ENCODE results near the gene CYLD.

The CYLD gene

DNA sequence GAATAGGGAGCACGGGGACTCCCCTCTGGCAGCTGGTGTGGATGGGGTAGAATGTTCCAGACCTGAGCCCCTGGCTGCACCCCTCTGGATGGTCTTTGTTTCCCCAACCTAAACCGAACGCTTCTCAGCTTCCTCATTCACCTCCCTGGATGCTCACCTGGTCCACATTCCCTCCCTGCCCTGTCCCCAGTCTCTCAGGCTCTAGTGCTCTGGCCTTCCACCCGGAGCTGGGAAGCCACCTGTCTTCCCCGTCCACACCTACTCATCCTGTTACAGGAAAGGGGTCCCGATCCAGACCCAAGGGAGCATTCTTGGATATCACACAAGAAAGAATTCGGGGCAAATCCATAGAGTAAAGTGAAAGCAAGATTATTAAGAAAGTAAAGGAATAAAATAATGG is 73.5 kb downstream of the CYLD start (continued):
- no peak for TF ChIP-seq ZFP41 (tag by site-specific recombination; IDR thresholded peaks at IDR 0.05; ENCODE audit: borderline replicate concordance)
- no peak for TF ChIP-seq ZNF707 (tag by site-specific recombination; IDR thresholded peaks at IDR 0.05)
- TF ChIP-seq, protein P1, sequence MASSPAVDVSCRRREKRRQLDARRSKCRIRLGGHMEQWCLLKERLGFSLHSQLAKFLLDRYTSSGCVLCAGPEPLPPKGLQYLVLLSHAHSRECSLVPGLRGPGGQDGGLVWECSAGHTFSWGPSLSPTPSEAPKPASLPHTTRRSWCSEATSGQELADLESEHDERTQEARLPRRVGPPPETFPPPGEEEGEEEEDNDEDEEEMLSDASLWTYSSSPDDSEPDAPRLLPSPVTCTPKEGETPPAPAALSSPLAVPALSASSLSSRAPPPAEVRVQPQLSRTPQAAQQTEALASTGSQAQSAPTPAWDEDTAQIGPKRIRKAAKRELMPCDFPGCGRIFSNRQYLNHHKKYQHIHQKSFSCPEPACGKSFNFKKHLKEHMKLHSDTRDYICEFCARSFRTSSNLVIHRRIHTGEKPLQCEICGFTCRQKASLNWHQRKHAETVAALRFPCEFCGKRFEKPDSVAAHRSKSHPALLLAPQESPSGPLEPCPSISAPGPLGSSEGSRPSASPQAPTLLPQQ (tag by site-specific recombination; IDR thresholded peaks at IDR 0.05) = no peak
- TF ChIP-seq MZF1 (tag by site-specific recombination; IDR thresholded peaks at IDR 0.05; ENCODE audit: borderline replicate concordance) = no peak

DNA sequence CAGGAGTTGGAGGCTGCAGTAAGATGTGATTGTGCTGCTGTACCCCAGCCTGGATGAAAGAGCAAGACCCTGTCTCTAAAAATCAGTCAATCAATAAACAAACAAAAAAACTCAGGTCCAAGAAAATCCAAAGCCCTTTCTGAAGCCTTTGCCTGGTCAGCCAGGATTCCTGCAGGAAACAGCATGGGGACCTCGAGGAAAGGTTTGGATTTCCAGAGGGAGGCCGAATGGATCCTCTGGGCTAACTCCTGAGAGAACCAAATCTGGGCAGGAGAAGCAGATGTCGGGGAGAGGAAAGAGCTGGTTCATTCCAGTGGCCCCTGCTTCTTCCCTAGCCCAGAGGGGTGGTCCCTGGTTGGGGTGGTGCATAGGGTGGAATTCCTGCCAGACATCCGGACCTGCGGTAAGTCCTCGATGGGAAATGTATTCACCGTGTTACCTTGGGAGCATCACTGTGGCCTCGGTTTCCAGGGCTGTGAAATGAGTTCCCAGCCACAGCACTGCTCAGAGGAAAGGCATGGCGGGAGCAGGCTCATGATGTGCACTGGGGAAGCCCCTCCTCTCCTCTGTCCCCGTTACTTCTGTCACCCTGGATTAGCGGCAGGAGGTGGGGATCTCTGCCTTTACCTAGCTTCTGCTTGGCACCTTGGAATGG is 75.1 kb downstream of the CYLD start:
- H3K9me3 ChIP-seq (ENCODE audit: control insufficient read depth, insufficient read depth, low read depth, low read length) = no peaks in the 10 kb centered on the region
- TF ChIP-seq ZNF416 (tag by site-specific recombination; IDR thresholded peaks at IDR 0.05) (no peak), YY2 (tag by site-specific recombination; IDR thresholded peaks at IDR 0.05) (no peak), ZSCAN30 (tag by site-specific recombination; IDR thresholded peaks at IDR 0.05) (no peak), ZNF175 (tag by site-specific recombination; IDR thresholded peaks at IDR 0.05) (no peak), ZBTB20 (tag by site-specific recombination; IDR thresholded peaks at IDR 0.05) (no peak), ZBTB8A (tag by site-specific recombination; IDR thresholded peaks at IDR 0.05) (no peak), ZNF510 (tag by site-specific recombination; IDR thresholded peaks at IDR 0.05; ENCODE audit: insufficient replicate concordance) (no peak), ZNF777 (tag by site-specific recombination; IDR thresholded peaks at IDR 0.05; ENCODE audit: borderline replicate concordance) (no peak)
- TF ChIP-seq, protein P2, sequence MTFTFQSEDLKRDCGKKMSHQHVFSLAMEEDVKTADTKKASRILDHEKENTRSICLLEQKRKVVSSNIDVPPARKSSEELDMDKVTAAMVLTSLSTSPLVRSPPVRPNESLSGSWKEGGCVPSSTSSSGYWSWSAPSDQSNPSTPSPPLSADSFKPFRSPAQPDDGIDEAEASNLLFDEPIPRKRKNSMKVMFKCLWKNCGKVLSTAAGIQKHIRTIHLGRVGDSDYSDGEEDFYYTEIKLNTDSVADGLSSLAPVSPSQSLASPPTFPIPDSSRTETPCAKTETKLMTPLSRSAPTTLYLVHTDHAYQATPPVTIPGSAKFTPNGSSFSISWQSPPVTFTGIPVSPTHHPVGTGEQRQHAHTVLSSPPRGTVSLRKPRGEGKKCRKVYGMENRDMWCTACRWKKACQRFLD (tag by site-specific recombination; IDR thresholded peaks at IDR 0.05) = no peak
- TF ChIP-seq, protein P3, sequence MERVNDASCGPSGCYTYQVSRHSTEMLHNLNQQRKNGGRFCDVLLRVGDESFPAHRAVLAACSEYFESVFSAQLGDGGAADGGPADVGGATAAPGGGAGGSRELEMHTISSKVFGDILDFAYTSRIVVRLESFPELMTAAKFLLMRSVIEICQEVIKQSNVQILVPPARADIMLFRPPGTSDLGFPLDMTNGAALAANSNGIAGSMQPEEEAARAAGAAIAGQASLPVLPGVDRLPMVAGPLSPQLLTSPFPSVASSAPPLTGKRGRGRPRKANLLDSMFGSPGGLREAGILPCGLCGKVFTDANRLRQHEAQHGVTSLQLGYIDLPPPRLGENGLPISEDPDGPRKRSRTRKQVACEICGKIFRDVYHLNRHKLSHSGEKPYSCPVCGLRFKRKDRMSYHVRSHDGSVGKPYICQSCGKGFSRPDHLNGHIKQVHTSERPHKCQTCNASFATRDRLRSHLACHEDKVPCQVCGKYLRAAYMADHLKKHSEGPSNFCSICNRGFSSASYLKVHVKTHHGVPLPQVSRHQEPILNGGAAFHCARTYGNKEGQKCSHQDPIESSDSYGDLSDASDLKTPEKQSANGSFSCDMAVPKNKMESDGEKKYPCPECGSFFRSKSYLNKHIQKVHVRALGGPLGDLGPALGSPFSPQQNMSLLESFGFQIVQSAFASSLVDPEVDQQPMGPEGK (tag by site-specific recombination; IDR thresholded peaks at IDR 0.05) = no peak
- TF ChIP-seq, protein P4, sequence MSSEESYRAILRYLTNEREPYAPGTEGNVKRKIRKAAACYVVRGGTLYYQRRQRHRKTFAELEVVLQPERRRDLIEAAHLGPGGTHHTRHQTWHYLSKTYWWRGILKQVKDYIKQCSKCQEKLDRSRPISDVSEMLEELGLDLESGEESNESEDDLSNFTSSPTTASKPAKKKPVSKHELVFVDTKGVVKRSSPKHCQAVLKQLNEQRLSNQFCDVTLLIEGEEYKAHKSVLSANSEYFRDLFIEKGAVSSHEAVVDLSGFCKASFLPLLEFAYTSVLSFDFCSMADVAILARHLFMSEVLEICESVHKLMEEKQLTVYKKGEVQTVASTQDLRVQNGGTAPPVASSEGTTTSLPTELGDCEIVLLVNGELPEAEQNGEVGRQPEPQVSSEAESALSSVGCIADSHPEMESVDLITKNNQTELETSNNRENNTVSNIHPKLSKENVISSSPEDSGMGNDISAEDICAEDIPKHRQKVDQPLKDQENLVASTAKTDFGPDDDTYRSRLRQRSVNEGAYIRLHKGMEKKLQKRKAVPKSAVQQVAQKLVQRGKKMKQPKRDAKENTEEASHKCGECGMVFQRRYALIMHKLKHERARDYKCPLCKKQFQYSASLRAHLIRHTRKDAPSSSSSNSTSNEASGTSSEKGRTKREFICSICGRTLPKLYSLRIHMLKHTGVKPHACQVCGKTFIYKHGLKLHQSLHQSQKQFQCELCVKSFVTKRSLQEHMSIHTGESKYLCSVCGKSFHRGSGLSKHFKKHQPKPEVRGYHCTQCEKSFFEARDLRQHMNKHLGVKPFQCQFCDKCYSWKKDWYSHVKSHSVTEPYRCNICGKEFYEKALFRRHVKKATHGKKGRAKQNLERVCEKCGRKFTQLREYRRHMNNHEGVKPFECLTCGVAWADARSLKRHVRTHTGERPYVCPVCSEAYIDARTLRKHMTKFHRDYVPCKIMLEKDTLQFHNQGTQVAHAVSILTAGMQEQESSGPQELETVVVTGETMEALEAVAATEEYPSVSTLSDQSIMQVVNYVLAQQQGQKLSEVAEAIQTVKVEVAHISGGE (tag by site-specific recombination; conservative IDR thresholded peaks at IDR 0.05; ENCODE audit: low read depth) = no peak
- no peak overlapping the region for H3K27ac ChIP-seq (ENCODE audit: extremely low read depth, low read depth, low read length)
- ChIA-PET CTCF (interaction anchor here (3.6 kb wide), 1 partner anchor 11 kb away, joined by 16 read pairs; no protein-coding TSS in a partner anchor), POLR2A (no interaction called here)
- no peak overlapping the region for H3K4me3 ChIP-seq (ENCODE audit: low read depth, low read length)
- H3K36me3 ChIP-seq (ENCODE audit: control insufficient read depth in 2 of 2, insufficient read depth in 1 of 2, low read length in 2 of 2) = no peaks in the 10 kb centered on the region
- no peaks in the 10 kb centered on the region for H3K4me1 ChIP-seq (ENCODE audit: control insufficient read depth, insufficient read depth, low read length)

All from HEK293 (cell line).